ENCODE measurements around the gene IPO11.
"Not testable (repeated sequence)": the region's sequence is repeated elsewhere in the genome, so short reads cannot be mapped to it uniquely, and the experiment has no call there.

IPO11 gene

GRCh38 chr5:62607615-62608014 lies 195.1 kb downstream of the IPO11 start:
- no peak for DNase-seq

- DNase-seq = no peak
Observed at GRCh38 chr5:62608529-62609511, 196.3 kb downstream of the IPO11 start.

- DNase-seq = no peak
Observed at GRCh38 chr5:62614355-62614754, 201.8 kb downstream of the IPO11 start.

- DNase-seq = no peak
Observed at GRCh38 chr5:62616615-62617277, 204.2 kb downstream of the IPO11 start.

- DNase-seq = no peak
Observed at GRCh38 chr5:62617943-62618342, 205.4 kb downstream of the IPO11 start.

GRCh38 chr5:62620761-62621160 lies 208.2 kb downstream of the IPO11 start:
- no peak for DNase-seq

- no peak for DNase-seq
Observed at GRCh38 chr5:62621280-62621679, 208.7 kb downstream of the IPO11 start.

- no peak for DNase-seq
Observed at GRCh38 chr5:62623271-62623670, 210.7 kb downstream of the IPO11 start.

- DNase-seq = not testable (repeated sequence)
Observed at GRCh38 chr5:62624436-62624835, 211.9 kb downstream of the IPO11 start.

GRCh38 chr5:62626534-62626933 lies 214.0 kb downstream of the IPO11 start:
- DNase-seq = no peak

- DNase-seq = no peak
Observed at GRCh38 chr5:62627121-62627520, 214.6 kb downstream of the IPO11 start.

- no peak for DNase-seq
Observed at GRCh38 chr5:62627901-62628300, 215.3 kb downstream of the IPO11 start.

GRCh38 chr5:62631909-62632580 lies 219.5 kb downstream of the IPO11 start:
- no peak for DNase-seq

GRCh38 chr5:62633243-62633642 lies 220.7 kb downstream of the IPO11 start:
- DNase-seq = no peak

GRCh38 chr5:62640446-62640845 lies 227.9 kb downstream of the IPO11 start:
- DNase-seq = no peak

GRCh38 chr5:62642468-62642867 lies 229.9 kb downstream of the IPO11 start:
- no peak for DNase-seq

- no peak for DNase-seq
Observed at GRCh38 chr5:62643556-62644451, 231.2 kb downstream of the IPO11 start.

- DNase-seq = no peak
Observed at GRCh38 chr5:62645223-62645622, 232.7 kb downstream of the IPO11 start.

- no peak for DNase-seq
Observed at GRCh38 chr5:62647241-62647640, 234.7 kb downstream of the IPO11 start.

GRCh38 chr5:62649025-62649424 lies 236.5 kb downstream of the IPO11 start:
- DNase-seq = no peak

GRCh38 chr5:62649476-62650113 lies 237.0 kb downstream of the IPO11 start:
- no peak for DNase-seq

- DNase-seq = no peak
Observed at GRCh38 chr5:62650197-62650596, 237.6 kb downstream of the IPO11 start.
